Activated CD8-positive, alpha-beta memory T cell treated with anti-CD3 and anti-CD28 coated beads for 48 hours (primary cell): ENCODE measurements around the gene SLC38A10.

Experiments
- DNase-seq, 3 experiments: peaks; one replicate each; pipeline ENCODE4 v3.0.0-alpha.2; 2020; ENCODE audit warnings: low read depth in 2 of 3, low spot score in 2 of 3

Gene SLC38A10

GRCh38 chr17:81299846-81300585 lies 4.9 kb upstream of the SLC38A10 start:
- no peak for DNase-seq

- DNase-seq, result no peak
Observed at GRCh38 chr17:81298991-81299738, 4.1 kb upstream of the SLC38A10 start.

GRCh38 chr17:81298325-81298990 lies 3.4 kb upstream of the SLC38A10 start:
- DNase-seq, result no peak

- DNase-seq, result peak in 1 of 3 experiments; percentile 23
Observed at GRCh38 chr17:81295676-81296381, 722 bp upstream of the SLC38A10 start.

GRCh38 chr17:81294512-81295030 lies 536 bp downstream of the SLC38A10 start:
- no peak for DNase-seq

GRCh38 chr17:81292450-81292849 lies 2.7 kb downstream of the SLC38A10 start:
- DNase-seq, result no peak

- peak; percentile 41 to 57 (median 57) for DNase-seq
Observed at GRCh38 chr17:81291662-81292061, 3.4 kb downstream of the SLC38A10 start.

GRCh38 chr17:81290230-81290629 lies 4.9 kb downstream of the SLC38A10 start:
- DNase-seq, result no peak

- no peak for DNase-seq
Observed at GRCh38 chr17:81289627-81290026, 5.5 kb downstream of the SLC38A10 start.

- DNase-seq, result no peak
Observed at GRCh38 chr17:81288715-81289114, 6.4 kb downstream of the SLC38A10 start.

GRCh38 chr17:81287741-81288430 lies 7.2 kb downstream of the SLC38A10 start:
- no peak for DNase-seq

GRCh38 chr17:81287152-81287551 lies 8.0 kb downstream of the SLC38A10 start:
- no peak for DNase-seq

- no peak for DNase-seq
Observed at GRCh38 chr17:81286491-81287145, 8.5 kb downstream of the SLC38A10 start.

GRCh38 chr17:81285894-81286293 lies 9.2 kb downstream of the SLC38A10 start:
- DNase-seq, result no peak

GRCh38 chr17:81285179-81285878 lies 9.8 kb downstream of the SLC38A10 start:
- DNase-seq, result peak; percentile 40 to 54 (median 53)

GRCh38 chr17:81282876-81283275 lies 12.2 kb downstream of the SLC38A10 start:
- DNase-seq, result no peak

- DNase-seq, result no peak
Observed at GRCh38 chr17:81282141-81282540, 13.0 kb downstream of the SLC38A10 start.

GRCh38 chr17:81280571-81280970 lies 14.5 kb downstream of the SLC38A10 start:
- DNase-seq, result no peak
